ENCODE results near the gene TGM6. TPM values are rescaled to one million over a fixed set of nuclear protein-coding genes. Genes with fewer than 3 reads are reported as not detected.
"Not testable (repeated sequence)": the region's sequence is repeated elsewhere in the genome, so short reads cannot be mapped to it uniquely, and the experiment has no call there.

TGM6 gene
- polyA plus RNA-seq, 2 donors, result 0.05 TPM; not detected in 1

DNA sequence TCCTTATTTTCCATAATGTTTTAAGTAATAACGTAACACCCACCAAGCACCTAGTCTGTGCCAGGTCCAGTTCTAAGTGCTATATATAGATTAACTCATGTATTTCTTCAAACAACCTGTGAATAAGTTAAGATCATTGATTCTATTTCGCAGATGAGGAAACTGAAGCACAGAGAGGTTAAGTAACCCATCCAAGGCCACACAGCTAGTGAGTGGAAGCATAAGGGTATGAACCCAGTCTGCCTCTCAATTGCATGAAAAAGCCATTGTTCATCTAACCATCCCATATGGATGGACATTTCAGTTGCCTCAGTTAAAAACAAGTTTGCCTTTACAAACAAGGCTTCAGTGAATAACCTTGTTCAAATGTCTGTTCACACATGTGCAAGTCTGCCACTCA lies 20.8 kb downstream of the TGM6 start:
- no peak overlapping the region for H3K4me3 ChIP-seq (ENCODE audit: low read depth in 1 of 2, low read length in 2 of 2)
- no peaks in the 10 kb centered on the region for H3K36me3 ChIP-seq (ENCODE audit: control insufficient read depth in 2 of 2, insufficient read depth in 2 of 2, low read length in 1 of 2)
- no peaks in the 10 kb centered on the region for H3K4me1 ChIP-seq (ENCODE audit: control insufficient read depth in 2 of 2, insufficient read depth in 2 of 2, low read length in 1 of 2)
- peaks cover 0 to 14% of the 10 kb centered on the region in 2 donors for H3K9me3 ChIP-seq (ENCODE audit: control insufficient read depth in 2 of 2, insufficient read depth in 1 of 2, low read depth in 1 of 2, low read length in 1 of 2)
- WGBS, 2 donors, result 89 to 92% methylated on average over 2 of the region's 2 CpGs
- H3K27ac ChIP-seq (ENCODE audit: low read depth in 2 of 2, low read length in 1 of 2), result no peak overlapping the region
- H3K27me3 ChIP-seq (ENCODE audit: control insufficient read depth in 1 of 2, insufficient read depth in 2 of 2, low read length in 2 of 2), result no peaks in the 10 kb centered on the region

DNA sequence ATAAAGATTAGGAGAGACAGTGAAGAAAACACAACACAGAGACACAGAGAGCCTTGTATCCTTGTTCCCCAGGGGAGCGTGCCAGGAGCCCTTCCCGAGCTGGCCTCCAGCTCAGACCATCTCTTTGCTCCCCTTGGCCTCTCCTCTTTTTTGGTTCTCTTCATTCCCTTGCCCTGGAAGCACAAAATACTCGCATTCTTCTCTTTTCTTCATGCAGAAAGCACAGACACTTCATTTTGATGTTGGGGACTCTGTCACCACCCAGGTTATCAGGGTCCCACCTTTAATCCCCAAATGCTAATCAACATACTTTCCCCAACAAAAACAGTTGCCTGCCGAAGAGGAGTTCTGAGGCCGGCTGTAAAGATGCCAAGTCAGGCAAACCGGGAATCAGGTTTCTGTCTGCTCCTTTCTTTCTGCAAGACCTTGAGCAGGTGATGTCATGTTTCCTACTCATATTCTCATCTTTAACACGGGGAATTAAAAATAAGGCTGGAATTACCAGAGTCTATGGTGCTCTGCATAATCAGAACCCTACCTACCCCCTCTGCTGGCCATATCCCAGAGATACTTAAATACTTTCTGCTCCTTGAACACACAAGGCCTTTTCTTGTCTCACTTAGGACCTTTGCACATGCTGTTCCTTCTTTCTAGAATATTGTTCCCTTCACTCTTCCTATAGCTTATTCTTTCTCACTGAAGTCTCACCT lies 21.7 kb downstream of the TGM6 start:
- 48 to 50% methylated on average over 7 of the region's 7 CpGs for WGBS, 2 donors
- Histone ChIP-seq H3K27ac (ENCODE audit: low read depth in 2 of 2, low read length in 1 of 2) (no peak overlapping the region), H3K36me3 (ENCODE audit: control insufficient read depth in 2 of 2, insufficient read depth in 2 of 2, low read length in 1 of 2) (no peaks in the 10 kb centered on the region), H3K9me3 (ENCODE audit: control insufficient read depth in 2 of 2, insufficient read depth in 1 of 2, low read depth in 1 of 2, low read length in 1 of 2) (peaks cover 0 to 14% of the 10 kb centered on the region in 2 donors), H3K4me3 (ENCODE audit: low read depth in 1 of 2, low read length in 2 of 2) (no peak overlapping the region), H3K4me1 (ENCODE audit: control insufficient read depth in 2 of 2, insufficient read depth in 2 of 2, low read length in 1 of 2) (no peaks in the 10 kb centered on the region), H3K27me3 (ENCODE audit: control insufficient read depth in 1 of 2, insufficient read depth in 2 of 2, low read length in 2 of 2) (no peaks in the 10 kb centered on the region)

DNA sequence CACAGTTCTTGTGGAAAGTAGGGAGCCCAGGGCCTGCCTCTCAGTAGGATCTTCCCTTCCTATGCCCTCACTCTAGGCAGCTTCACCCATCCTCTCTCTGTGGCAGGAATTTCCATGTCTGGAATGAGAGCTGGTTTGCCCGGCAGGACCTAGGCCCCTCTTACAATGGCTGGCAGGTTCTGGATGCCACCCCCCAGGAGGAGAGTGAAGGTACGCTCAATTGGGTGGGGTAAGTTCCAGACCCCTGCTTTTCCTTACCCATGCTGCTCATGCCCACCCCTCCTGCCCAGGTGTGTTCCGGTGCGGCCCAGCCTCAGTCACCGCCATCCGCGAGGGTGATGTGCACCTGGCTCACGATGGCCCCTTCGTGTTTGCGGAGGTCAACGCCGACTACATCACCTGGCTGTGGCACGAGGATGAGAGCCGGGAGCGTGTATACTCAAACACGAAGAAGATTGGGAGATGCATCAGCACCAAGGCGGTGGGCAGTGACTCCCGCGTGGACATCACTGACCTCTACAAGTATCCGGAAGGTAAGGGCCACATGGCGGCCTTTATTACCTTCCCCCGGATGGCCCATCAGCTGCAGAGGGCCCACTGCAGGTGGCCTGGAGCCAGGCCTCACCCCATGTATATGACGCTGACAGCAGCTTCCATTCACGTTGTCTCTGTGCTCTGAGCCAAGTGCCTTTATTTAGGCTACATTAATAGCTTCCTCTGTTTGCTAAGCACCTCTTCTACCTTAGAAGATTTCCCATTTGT lies 22.8 kb downstream of the TGM6 start:
- Histone ChIP-seq H3K4me1 (ENCODE audit: control insufficient read depth in 2 of 2, insufficient read depth in 2 of 2, low read length in 1 of 2) (no peaks in the 10 kb centered on the region), H3K9me3 (ENCODE audit: control insufficient read depth in 2 of 2, insufficient read depth in 1 of 2, low read depth in 1 of 2, low read length in 1 of 2) (peaks cover 0 to 7% of the 10 kb centered on the region in 2 donors), H3K36me3 (ENCODE audit: control insufficient read depth in 2 of 2, insufficient read depth in 2 of 2, low read length in 1 of 2) (no peaks in the 10 kb centered on the region), H3K27me3 (ENCODE audit: control insufficient read depth in 1 of 2, insufficient read depth in 2 of 2, low read length in 2 of 2) (no peaks in the 10 kb centered on the region), H3K4me3 (ENCODE audit: low read depth in 1 of 2, low read length in 2 of 2) (no peak overlapping the region), H3K27ac (ENCODE audit: low read depth in 2 of 2, low read length in 1 of 2) (no peak overlapping the region)
- whole genome bisulfite sequencing, 2 donors, result 94 to 95% methylated on average over 24 of the region's 24 CpGs

DNA sequence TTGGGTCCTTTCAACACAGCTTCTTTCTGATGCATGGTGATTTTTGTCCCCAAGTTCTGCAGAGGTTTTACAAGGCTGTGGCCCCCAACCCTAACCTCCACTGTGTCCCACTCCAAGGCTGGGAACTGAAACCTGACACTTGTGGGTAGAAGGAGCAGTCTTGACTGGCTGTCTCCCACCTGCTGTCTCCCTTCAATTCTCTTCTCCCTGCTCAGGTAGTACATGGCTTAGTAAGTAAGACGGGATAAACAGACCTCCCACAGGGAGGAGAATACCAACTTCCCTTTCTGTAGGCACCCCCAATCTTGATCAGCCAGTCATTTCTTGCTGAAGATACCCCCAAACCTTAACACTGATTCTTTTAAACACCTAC lies 25.0 kb downstream of the TGM6 start:
- no peaks in the 10 kb centered on the region for H3K36me3 ChIP-seq (ENCODE audit: control insufficient read depth in 2 of 2, insufficient read depth in 2 of 2, low read length in 1 of 2)
- WGBS, 2 donors, result 69 to 75% methylated on average over 1 of the region's 1 CpG
- H3K27me3 ChIP-seq (ENCODE audit: control insufficient read depth in 1 of 2, insufficient read depth in 2 of 2, low read length in 2 of 2), result no peaks in the 10 kb centered on the region
- H3K4me3 ChIP-seq (ENCODE audit: low read depth in 1 of 2, low read length in 2 of 2), result no peak overlapping the region
- H3K27ac ChIP-seq (ENCODE audit: low read depth in 2 of 2, low read length in 1 of 2), result no peak overlapping the region
- H3K9me3 ChIP-seq (ENCODE audit: control insufficient read depth in 2 of 2, insufficient read depth in 1 of 2, low read depth in 1 of 2, low read length in 1 of 2), result peaks cover 0 to 7% of the 10 kb centered on the region in 2 donors
- no peaks in the 10 kb centered on the region for H3K4me1 ChIP-seq (ENCODE audit: control insufficient read depth in 2 of 2, insufficient read depth in 2 of 2, low read length in 1 of 2)

DNA sequence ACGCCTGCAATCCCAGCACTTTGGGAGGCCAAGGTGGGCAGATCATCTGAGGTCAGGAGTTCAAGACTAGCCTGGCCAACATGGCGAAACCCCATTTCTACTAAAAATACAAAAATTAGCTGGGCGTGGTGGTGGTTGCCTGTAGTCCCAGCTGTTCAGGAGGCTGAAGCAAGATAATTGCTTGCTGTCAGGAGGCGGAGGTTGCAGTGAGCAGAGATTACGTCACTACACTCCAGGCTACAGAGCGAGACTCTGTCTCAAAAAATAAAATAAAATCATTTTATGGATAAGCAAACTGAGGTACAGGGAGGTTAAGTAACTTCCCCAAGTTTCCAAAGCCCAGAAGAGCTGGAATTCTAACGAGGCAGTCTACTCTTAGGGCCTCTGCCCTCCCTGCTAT lies 26.7 kb downstream of the TGM6 start:
- 83 to 87% methylated on average over 7 of the region's 7 CpGs for WGBS, 2 donors
- not testable (repeated sequence) for H3K27me3 ChIP-seq (ENCODE audit: control insufficient read depth in 1 of 2, insufficient read depth in 2 of 2, low read length in 2 of 2); H3K4me3 ChIP-seq (ENCODE audit: low read depth in 1 of 2, low read length in 2 of 2); H3K36me3 ChIP-seq (ENCODE audit: control insufficient read depth in 2 of 2, insufficient read depth in 2 of 2, low read length in 1 of 2); H3K9me3 ChIP-seq (ENCODE audit: control insufficient read depth in 2 of 2, insufficient read depth in 1 of 2, low read depth in 1 of 2, low read length in 1 of 2); H3K27ac ChIP-seq (ENCODE audit: low read depth in 2 of 2, low read length in 1 of 2); H3K4me1 ChIP-seq (ENCODE audit: control insufficient read depth in 2 of 2, insufficient read depth in 2 of 2, low read length in 1 of 2)

DNA sequence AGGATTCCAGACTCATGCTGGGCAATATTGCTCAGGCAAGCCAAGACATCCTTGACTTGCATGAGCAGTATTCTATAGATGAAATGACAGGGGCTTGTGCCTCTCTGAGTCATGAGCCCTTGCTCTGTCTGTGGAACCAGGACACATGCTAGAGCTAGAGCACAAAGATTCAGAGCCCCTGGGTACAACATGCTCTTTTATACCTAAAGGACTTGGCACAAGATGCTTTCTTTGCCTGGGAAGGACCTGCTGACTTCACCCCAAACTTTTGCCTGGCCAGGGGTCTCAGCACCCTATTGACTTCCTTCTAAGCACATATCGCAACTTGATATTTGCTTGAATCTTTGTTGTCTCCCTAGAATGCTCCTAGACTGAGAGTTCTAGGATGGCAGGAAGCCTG lies 27.4 kb downstream of the TGM6 start:
- WGBS, 2 donors, result 95 to 96% methylated on average over 1 of the region's 1 CpG
- H3K27ac ChIP-seq (ENCODE audit: low read depth in 2 of 2, low read length in 1 of 2), result no peak overlapping the region
- H3K9me3 ChIP-seq (ENCODE audit: control insufficient read depth in 2 of 2, insufficient read depth in 1 of 2, low read depth in 1 of 2, low read length in 1 of 2), result peaks cover 0 to 7% of the 10 kb centered on the region in 2 donors
- no peaks in the 10 kb centered on the region for H3K27me3 ChIP-seq (ENCODE audit: control insufficient read depth in 1 of 2, insufficient read depth in 2 of 2, low read length in 2 of 2)
- no peaks in the 10 kb centered on the region for H3K4me1 ChIP-seq (ENCODE audit: control insufficient read depth in 2 of 2, insufficient read depth in 2 of 2, low read length in 1 of 2)
- no peak overlapping the region for H3K4me3 ChIP-seq (ENCODE audit: low read depth in 1 of 2, low read length in 2 of 2)
- H3K36me3 ChIP-seq (ENCODE audit: control insufficient read depth in 2 of 2, insufficient read depth in 2 of 2, low read length in 1 of 2), result no peaks in the 10 kb centered on the region

DNA sequence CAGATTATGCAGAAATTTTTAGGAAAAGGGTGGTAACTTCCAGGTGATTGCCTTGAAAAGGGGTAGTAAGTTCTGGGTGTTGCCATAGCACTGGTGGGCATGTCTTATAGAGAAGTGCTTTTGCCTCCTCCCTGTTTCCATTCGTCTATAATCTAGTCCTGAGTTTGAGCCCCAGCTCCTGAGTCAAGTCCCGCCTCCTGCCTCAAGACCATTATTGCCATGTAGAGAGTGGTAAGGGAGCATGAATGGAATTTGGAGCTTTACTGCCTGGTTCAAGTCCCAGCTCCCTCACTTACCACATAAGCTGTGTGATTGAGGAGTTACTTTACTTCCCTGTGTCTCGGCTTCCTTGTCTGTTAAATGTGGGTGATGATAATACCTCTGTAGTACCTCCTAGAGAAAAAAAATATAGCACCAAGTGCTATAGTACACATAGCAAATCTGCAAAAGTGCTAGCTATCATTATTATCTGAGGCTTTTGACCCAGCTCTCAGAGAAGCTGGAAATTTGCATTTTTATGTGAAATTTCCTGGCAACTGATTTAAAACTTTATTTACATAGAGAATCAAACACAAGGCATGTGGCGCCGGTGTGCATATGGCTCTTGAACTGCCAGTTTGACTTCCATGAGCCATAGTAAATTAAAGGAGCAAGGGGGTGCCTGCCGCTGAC lies 36.0 kb downstream of the TGM6 start:
- Histone ChIP-seq H3K27ac (ENCODE audit: low read depth in 2 of 2, low read length in 1 of 2) (no peak overlapping the region), H3K4me1 (ENCODE audit: control insufficient read depth in 2 of 2, insufficient read depth in 2 of 2, low read length in 1 of 2) (no peaks in the 10 kb centered on the region), H3K9me3 (ENCODE audit: control insufficient read depth in 2 of 2, insufficient read depth in 1 of 2, low read depth in 1 of 2, low read length in 1 of 2) (no peaks in the 10 kb centered on the region), H3K4me3 (ENCODE audit: low read depth in 1 of 2, low read length in 2 of 2) (no peak overlapping the region), H3K36me3 (ENCODE audit: control insufficient read depth in 2 of 2, insufficient read depth in 2 of 2, low read length in 1 of 2) (no peaks in the 10 kb centered on the region), H3K27me3 (ENCODE audit: control insufficient read depth in 1 of 2, insufficient read depth in 2 of 2, low read length in 2 of 2) (no peaks in the 10 kb centered on the region)
- WGBS, 2 donors, result 69 to 71% methylated on average over 6 of the region's 6 CpGs

DNA sequence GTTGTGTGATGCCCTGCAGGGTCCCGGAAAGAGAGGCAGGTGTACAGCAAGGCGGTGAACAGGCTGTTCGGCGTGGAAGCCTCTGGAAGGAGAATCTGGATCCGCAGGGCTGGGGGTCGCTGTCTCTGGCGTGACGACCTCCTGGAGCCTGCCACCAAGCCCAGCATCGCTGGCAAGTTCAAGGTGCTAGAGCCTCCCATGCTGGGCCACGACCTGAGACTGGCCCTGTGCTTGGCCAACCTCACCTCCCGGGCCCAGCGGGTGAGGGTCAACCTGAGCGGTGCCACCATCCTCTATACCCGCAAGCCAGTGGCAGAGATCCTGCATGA lies 36.5 kb downstream of the TGM6 start:
- H3K4me1 ChIP-seq (ENCODE audit: control insufficient read depth in 2 of 2, insufficient read depth in 2 of 2, low read length in 1 of 2), result no peaks in the 10 kb centered on the region
- no peaks in the 10 kb centered on the region for H3K36me3 ChIP-seq (ENCODE audit: control insufficient read depth in 2 of 2, insufficient read depth in 2 of 2, low read length in 1 of 2)
- 86 to 88% methylated on average over 13 to 14 of the region's 14 CpGs for WGBS, 2 donors

DNA sequence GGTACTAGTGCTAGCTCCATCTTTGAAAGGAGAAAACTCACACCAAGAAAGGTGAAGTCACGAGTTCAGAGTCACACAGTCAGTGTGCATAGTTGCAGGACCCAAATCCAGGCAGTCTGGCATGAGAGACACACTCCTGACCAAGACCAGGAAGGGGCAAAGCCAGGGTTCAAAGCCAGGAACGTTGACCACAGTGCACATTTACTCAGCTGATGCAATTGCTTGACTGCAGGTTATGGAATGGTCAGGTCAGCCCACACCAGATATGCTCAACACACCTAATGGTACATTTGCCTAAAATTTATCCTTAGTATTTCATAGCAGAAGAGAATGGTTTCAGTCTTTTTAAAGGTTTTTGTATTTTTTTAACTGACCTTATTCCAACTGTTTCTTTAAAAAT lies 37.7 kb downstream of the TGM6 start:
- H3K9me3 ChIP-seq (ENCODE audit: control insufficient read depth in 2 of 2, insufficient read depth in 1 of 2, low read depth in 1 of 2, low read length in 1 of 2), result no peaks in the 10 kb centered on the region
- no peaks in the 10 kb centered on the region for H3K36me3 ChIP-seq (ENCODE audit: control insufficient read depth in 2 of 2, insufficient read depth in 2 of 2, low read length in 1 of 2)
- no peaks in the 10 kb centered on the region for H3K4me1 ChIP-seq (ENCODE audit: control insufficient read depth in 2 of 2, insufficient read depth in 2 of 2, low read length in 1 of 2)
- H3K27ac ChIP-seq (ENCODE audit: low read depth in 2 of 2, low read length in 1 of 2), result no peak overlapping the region
- WGBS, 2 donors, result 36 to 47% methylated on average over 2 of the region's 2 CpGs
- no peak overlapping the region for H3K4me3 ChIP-seq (ENCODE audit: low read depth in 1 of 2, low read length in 2 of 2)
- H3K27me3 ChIP-seq (ENCODE audit: control insufficient read depth in 1 of 2, insufficient read depth in 2 of 2, low read length in 2 of 2), result no peaks in the 10 kb centered on the region

More for the DNA sequence above, 36.5 kb downstream of the TGM6 start:
- no peaks in the 10 kb centered on the region for H3K27me3 ChIP-seq (ENCODE audit: control insufficient read depth in 1 of 2, insufficient read depth in 2 of 2, low read length in 2 of 2)
- no peak overlapping the region for H3K27ac ChIP-seq (ENCODE audit: low read depth in 2 of 2, low read length in 1 of 2)
- H3K4me3 ChIP-seq (ENCODE audit: low read depth in 1 of 2, low read length in 2 of 2), result no peak overlapping the region
- H3K9me3 ChIP-seq (ENCODE audit: control insufficient read depth in 2 of 2, insufficient read depth in 1 of 2, low read depth in 1 of 2, low read length in 1 of 2), result no peaks in the 10 kb centered on the region

All from esophagus (tissue), 2 donors.